Measurements from ENCODE around the gene RHO.
"Not testable (repeated sequence)": the region's sequence is repeated elsewhere in the genome, so short reads cannot be mapped to it uniquely, and the experiment has no call there.

- TF ChIP-seq, protein P1, sequence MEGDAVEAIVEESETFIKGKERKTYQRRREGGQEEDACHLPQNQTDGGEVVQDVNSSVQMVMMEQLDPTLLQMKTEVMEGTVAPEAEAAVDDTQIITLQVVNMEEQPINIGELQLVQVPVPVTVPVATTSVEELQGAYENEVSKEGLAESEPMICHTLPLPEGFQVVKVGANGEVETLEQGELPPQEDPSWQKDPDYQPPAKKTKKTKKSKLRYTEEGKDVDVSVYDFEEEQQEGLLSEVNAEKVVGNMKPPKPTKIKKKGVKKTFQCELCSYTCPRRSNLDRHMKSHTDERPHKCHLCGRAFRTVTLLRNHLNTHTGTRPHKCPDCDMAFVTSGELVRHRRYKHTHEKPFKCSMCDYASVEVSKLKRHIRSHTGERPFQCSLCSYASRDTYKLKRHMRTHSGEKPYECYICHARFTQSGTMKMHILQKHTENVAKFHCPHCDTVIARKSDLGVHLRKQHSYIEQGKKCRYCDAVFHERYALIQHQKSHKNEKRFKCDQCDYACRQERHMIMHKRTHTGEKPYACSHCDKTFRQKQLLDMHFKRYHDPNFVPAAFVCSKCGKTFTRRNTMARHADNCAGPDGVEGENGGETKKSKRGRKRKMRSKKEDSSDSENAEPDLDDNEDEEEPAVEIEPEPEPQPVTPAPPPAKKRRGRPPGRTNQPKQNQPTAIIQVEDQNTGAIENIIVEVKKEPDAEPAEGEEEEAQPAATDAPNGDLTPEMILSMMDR (IDR thresholded peaks at IDR 0.05; ENCODE audit: insufficient read depth, low read length, poor library complexity, severe bottlenecking) = not testable (repeated sequence)
- not testable (repeated sequence) for TF ChIP-seq EZH2phosphoT487 (conservative IDR thresholded peaks at IDR 0.05; ENCODE audit: low read length)
Measured at GRCh38 chr3:129495006-129495639, 33.3 kb upstream of the RHO start.
